Urothelium cell line (cell line): ENCODE results near the gene FANCC.
"Not testable (repeated sequence)": the region's sequence is repeated elsewhere in the genome, so short reads cannot be mapped to it uniquely, and the experiment has no call there.

Experiments
- DNase-seq: peaks from one replicate; pipeline ENCODE4 v3.0.0; 2011; ENCODE audit warnings: low spot score, mixed read lengths
- FAIRE-seq: peaks from 2 replicates; lab custom pipeline; 2011; peaks lifted over from hg19 to GRCh38; lab: Jason Lieb, UNC

FANCC gene

DNA sequence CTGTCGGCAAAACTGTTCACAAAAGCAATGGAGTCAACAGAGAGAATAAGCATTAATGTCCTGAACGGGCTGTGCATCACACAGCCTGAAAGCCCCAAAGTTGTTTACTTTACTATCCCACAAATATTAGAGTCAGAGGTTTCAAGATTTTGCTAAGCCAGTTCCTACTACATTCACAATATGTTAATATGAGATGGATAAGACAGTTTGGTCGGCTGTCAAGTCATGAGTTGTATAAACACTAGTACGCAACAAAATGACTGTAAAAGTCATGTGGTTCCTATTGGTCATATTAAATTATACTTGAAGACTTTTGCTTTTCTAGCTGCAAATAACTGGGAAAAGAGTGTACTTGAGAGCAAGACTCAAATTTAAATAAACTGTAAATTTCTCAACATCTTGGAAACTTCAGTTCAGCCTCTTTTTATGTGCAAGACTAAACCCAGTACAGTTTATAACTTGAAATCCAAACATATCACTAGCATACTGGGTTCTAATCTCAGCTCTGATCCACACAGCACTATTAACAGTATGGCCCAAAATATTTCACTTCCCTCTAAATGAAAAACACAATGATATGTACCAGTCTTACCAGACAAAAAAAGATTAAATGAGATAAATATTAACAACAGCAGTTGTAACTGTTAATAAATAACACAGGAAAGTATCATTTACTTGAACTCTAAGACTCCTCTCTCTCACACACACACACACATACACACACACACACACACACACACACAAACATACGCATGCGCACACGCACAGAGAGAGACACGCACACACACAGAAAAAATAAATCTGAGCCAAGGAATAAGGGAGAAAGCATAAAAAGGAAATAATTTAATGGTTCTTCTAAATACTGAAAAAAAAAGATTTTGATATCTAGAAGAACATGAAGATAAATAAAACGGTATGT is 33.1 kb downstream of the FANCC start:
- no peak for DNase-seq
- FAIRE-seq, result no peak

DNA sequence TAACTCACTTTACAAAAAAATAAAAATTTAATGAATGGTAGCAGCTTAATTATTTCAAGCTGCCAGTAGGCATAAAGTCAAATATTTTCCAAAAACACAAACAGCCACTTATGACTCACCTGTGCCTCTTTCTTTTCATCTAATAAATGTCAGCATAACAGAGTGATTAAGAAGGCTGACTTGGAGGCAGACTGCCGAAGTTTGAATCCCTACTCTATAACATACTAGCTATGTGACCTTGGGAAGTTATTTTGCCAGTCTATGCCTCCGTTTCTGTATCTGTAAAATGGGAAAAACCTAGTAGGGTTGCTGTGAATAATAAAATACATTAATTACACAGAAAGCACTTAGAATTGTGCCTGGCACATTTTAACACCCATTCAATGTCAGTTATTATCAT is 33.8 kb downstream of the FANCC start:
- DNase-seq (no peak), FAIRE-seq (no peak)

DNA sequence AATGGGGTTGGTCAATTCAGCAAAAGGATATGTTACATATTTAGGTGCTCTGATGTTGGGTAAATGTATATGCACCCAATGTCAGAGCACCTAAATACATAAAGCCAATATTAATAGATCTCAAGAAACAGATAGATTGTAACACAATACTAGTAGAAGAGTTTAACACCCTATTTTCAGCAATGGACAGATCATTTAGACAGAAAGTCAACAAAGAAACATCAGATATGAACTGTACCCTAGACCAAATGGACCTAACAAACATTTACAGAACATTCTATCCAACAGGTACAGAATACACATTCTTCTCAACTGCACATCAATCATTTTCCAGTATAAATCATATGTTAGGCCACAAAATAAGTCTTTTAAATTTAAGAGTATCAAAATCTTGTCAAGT is 35.2 kb downstream of the FANCC start:
- DNase-seq, result no peak
- FAIRE-seq, result no peak

DNA sequence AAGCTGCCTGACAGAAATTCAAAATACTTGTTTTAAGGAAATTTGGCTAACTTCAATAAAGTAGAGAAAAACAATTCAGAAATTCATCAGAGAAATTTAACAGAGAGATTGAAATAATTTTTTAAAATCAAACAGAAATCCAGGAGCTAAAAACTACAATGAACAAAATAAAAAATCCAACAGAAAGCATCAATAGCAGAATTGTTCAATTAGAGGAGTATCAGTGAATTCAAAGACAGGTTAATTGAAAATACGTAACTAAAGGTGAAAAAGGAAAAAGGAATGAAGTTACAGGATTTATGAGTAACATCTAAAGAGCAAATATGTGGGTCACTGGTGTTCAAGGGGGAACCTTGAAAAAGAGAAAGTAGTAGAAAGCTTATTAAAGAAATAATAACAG is 36.8 kb downstream of the FANCC start:
- FAIRE-seq (no peak), DNase-seq (no peak)

DNA sequence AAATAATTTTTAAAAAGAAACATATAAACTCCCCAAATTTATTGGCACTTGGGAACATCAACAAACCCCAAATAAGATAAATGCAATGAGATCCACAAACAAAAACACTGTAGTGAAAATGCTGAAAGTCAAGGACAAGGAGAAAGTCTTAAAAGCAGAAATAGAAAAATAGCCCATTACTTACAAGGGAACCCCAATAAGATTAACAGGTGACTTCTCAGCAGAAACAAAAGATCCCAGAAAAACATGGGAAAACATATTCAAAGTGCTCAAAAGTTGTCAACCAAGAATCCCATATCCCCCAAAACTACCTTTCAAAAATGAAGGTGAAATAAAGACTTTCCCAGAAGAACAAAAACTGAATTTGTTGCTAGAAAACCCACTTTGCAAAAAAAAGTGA is 40.0 kb downstream of the FANCC start:
- DNase-seq, result no peak
- FAIRE-seq, result no peak

DNA sequence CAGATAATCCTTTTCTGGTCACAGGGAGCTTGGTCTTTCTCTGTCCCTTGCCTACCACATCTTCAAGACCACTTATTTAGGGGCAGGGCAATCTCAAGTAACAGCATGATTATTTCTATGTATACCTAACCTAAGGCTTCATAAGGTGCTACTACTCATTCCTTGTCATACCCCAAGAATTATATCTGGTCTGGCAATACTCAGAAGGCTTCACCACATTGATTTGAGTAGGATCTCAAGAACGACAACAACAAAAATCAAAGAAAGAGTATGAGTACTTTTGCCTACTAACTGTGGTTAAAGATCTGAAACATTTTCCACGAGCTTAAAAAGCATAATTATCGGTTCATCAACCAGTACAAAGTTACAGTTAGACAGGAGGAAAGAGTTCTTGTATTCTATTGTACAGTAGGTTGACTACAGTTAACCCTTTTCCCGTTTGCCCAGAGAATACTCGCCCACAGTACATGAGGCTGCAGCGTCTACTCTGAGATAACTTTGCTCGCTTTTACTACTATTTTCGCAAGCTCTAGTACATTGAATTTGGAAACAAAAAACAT is 41.0 kb downstream of the FANCC start:
- DNase-seq (no peak), FAIRE-seq (no peak)

DNA sequence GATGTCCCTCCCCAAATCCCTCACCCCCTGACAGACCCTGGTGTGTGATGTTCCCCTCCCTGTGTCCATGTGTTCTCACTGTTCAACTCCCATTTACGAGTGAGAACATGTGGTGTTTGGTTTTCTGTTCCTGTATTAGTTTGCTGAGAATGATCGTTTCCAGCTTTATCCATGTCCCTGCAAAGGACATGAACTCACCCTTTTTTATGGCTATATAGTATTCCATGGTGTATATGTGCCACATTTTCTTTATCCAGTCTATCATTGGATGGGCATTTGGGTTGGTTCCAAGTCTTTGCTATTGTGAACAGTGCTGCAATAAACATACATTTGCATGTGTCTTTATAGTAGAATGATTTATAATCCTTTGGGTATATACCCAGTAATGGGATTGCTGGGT is 43.3 kb downstream of the FANCC start:
- not testable (repeated sequence) for FAIRE-seq, DNase-seq

DNA sequence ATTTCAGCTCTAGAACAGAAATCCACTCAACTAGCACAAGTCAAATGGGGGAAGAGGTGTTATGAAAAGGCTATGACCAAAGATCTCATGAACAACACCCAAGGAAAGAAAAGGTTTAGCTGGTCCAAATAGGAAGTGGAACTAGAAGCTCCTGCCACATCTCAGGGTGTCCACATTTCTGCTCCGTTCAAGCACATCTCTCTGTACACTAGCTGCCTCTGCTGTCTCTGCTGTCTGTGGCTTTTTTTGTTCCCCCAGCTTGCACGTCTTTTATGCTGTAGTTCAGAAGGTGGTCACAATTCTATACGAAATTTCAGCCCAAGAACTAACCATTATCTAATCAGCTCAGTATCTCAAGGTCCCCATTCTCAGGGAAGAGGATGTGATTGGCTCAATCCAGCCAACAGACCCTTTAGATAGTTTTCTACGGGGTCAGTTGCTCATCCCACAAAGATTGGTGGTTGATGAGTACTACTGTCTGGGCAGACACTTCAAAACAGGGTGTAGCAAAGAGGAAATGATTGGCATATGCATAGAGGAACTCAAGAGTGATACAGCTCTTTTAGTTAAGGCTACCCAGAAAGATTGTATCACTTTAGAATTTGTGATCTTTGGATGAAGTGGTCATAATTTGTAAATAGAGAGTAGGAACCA is 44.0 kb downstream of the FANCC start:
- FAIRE-seq (no peak), DNase-seq (no peak)

DNA sequence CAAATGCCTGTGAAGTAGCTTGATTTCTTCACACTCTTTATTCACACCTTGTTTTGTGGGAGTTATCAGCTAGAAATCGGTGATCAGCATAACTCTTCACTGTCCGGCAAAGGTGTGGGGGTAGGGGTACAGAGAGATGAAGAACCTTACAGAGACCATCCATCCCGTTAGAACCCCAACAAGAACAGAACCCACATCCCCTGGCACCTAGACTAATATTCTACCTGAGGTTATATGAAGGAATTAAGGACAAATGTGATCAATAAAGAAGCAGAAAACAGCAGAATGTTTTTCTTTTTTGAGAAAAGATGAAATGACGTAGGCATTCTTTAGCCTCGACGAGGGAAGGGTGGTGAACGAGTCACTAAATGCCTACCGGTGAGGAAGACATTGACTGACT is 44.7 kb downstream of the FANCC start:
- DNase-seq (no peak), FAIRE-seq (no peak)

DNA sequence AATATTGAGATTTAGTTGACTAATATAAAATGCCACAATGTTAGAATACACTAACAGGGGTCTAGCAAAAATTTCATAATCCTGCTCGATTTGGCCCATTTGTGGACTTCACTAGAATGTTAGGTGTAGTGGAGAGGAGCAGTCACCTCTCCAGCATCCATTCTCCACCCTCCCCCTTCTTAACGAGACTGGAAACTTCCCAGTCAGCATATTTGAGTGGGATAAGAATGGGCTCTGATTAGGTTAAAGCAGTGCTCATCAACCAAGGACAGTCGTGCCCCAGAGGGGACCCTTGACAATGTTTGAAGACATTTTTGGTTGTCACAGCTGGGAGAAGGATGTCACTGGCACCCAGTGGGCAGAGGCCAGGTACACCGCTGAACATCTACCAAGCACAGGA is 46.7 kb downstream of the FANCC start:
- DNase-seq, result no peak
- no peak for FAIRE-seq

DNA sequence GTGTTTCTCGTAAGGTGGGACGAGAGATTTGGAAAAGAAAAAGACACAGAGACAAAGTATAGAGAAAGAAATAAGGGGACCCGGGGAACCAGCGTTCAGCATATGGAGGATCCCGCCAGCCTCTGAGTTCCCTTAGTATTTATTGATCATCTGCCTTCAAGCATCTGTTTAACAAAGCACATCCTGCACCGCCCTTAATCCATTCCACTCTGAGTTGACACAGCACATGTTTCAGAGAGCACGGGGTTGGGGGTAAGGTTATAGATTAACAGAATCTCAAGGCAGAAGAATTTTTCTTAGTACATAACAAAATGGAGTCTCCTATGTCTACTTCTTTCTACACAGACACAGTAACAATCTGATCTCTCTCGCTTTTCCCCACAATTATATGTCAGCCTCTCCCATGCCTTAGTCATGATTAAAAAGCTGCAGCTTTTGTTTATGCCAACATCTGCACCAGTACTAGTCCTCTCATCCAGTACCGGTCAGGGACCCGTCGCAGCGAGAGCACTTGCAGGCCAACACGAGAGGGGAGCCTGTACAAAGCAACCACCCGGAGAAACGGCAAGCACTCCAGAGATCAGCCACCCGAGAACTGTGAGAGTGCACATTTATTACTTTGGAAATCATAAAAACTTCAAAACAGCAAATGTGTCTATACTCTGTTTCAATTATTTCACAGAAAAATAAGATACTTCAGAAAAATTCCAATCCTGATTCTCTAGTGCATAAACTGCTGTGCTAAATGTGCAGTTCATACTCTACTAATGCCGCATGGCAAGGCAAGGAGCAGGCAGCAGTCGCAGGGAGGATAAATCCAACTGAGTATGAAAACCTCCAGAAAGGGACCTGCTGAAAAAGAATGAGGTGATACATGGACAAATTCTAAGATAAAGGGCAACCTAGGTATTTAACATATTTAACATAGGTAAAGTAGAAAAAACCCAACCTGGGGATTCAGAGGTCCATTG is 47.4 kb downstream of the FANCC start:
- DNase-seq, FAIRE-seq: not testable (repeated sequence)

DNA sequence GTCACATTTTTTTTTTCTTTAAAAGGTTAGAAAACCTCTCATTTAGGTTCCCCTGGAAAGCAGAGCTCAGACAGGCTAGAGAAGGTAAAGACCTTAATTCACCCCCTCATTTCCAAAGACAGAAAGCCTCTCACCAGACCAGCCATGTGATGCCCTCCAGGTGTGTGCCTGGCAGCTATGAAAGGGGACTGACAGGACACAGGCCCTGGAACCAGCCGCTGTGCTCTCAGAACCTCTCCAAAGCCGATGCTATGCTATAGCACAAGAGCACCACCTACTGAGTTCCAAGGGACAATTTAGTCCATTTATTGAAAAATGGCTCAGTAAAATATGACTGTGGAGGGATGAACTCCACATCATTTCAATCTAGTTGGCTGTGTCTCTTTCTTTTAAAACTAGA is 48.8 kb downstream of the FANCC start:
- FAIRE-seq (no peak), DNase-seq (peak; percentile 13)

DNA sequence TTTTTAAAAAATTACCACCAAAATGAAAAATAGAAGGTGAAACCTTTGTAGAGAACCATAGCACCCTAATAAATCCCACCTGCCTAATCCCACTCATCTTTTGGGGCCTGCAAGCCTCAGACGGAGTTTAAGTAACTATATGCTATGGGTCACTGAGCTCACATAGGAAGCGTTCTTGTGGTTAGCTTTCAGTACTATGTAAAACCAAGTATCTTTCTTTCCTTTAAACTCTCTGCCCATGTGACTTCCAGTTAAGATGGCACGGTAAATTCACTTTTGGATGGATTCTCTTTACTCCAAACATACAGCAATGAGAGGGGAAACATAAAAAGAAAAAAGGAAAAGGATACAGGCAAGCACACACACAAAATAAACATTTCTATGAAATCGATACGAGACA is 50.9 kb downstream of the FANCC start:
- DNase-seq (no peak), FAIRE-seq (no peak)

DNA sequence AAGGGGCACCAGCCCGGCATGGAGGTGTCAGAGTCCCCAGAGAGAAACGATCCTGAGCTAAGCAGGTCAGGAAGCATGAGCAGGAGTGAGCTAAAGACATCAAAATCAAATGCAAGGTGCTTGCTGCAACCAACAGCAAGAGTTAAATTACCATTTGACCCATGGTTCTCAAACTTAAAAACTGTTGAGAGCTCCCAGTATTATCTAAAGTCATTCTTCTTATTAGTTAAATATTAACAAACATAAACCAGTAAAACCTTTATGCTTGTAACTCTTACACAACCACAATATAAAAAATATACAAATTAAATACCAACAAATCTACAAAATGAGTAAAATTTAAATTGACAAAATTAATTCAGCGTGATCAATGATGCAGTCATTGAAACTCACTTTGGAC is 51.5 kb downstream of the FANCC start:
- DNase-seq (no peak), FAIRE-seq (no peak)

DNA sequence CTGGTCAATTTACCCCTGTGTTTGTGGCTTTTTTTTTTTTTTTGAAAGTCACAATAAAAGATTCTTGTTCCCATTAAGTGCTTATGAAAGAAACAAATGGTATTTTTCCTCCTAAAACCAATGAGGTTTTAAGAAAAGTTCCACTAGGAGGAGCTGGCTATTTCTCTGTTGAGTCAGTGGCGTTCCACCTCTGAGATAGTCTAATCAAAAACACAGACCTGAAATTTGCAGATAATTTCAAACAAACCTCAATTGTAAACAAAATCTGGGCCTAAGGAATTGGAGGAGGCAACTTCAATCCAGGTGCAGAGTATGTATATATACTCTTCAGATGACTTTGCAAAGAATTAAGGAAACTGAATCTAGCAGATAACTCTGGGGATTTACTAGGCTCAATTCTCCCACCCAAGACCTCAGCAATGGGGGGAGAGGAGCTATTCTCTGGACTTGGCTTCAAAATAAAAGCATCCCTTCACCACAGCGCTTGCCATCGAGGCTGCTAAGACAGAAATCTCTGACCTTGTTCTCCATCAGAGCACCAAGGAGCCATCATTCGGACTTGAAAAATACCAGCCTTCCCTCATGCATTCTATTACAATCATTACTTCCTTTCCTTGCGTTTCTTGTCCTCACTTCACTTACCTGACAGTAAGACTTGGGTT is 52.4 kb downstream of the FANCC start:
- FAIRE-seq, result no peak
- DNase-seq, result peak; percentile 17

DNA sequence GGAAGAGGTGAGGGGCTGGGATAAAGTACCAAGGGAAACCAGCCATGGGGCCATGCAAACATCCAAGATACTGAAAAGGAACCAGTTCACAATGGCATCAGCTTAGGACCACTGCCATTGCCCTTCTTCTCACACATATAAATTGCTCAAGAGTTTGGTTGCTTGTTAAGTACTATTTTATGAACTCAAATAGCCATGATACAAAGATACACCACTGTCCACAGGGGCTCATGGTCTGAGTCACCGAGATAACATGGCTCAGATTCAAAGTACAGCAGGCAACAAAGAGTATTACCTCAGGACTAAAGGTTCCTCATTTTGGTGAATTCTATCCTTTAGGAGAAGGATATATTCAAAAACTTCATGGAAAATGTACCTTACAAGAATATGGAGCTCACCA is 55.6 kb downstream of the FANCC start:
- no peak for DNase-seq
- no peak for FAIRE-seq

DNA sequence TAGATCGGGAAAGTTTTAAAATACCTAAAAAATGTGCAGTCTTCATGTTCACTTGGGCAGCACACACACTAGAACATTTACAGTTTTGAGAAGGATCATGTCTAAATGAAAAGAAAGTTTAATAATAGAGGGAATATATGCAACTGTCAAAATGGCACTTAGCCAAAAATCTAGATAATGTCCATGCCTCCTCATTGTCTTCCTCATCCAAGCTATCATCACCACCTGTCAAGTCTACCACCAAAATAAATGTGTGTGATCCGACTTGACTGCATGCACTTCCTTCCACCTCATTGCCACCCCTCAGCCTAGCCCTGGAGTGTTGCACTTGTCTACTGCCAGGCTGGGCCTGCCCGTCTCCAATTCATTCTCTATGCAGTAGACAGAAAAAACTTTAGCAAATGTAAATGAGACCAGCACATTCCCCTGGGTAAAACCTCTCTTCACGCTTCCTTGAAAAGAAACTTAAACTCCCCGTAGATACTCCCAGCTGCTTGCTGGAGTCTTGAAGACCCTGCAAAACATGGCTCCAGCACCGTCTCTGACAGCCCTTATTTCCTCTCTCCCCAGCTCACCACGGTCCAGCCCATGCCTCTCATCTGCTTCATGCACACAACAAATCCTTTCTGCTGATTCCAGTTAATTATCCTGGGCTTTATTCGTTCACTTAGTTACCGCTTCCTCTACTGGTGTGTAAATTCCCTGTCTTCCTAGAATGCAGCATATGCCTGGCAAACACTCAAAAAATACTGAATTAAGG is 66.9 kb downstream of the FANCC start:
- FAIRE-seq (no peak), DNase-seq (no peak)

DNA sequence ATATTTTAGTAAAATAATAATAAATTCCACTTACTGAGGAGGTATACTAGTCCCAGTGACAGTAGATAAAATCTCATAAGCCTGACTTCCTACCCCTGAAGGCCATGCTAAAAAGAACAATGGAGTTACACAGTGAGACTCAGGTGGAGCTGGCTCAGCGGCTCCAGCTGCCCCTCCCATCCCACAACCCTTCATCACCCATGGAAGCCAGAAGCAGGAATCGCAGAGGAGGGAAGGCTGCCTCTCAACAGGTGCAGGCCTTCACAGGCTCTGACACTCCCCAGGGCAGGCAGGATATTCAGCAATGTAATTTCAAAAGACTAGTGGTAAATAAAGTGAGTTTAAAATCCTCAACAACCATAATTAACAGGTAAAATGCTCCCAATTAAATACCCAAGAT is 67.5 kb downstream of the FANCC start:
- FAIRE-seq (no peak), DNase-seq (no peak)

DNA sequence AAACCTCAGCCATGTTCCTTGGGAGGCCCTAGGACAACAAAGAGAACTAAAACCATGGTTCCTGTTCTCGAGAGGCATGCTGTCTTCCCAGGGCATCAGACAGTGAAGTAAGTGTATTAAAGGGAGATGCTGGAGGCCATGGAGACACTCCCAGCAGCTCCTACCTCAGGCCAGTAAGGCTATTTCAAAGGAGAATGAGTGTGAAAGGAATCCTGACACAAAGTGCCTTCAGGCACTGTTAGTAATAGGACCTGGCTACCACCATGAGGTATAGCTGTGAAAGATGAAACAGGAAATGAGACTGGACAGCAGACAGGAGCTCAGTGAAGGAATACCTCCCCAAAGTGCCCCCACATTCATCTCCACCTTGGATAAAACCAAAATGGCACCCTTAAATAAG is 71.0 kb downstream of the FANCC start:
- FAIRE-seq, result no peak

DNA sequence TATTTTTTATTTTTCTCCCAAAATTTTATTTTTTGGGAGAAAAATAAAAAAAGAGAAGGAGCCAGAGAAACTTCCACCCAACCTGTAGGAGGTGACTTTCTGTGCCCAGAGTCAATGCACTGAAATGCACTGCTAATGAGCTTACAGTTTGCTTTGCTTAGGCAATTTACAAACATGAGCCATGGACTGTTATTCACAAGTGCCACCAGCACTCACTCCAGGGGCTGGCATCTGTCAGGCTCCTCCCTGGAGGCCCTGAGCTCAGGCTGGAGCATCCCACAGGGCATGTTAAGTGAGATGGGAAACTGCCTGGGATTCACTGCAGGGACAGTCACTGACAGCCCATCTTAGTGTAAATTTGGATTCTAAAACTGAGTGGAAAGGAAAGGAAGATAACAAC is 74.9 kb downstream of the FANCC start:
- no peak for FAIRE-seq
- DNase-seq, result no peak

More for the DNA sequence above, 71.0 kb downstream of the FANCC start:
- no peak for DNase-seq
